HG03342 (cell line): ENCODE results near the gene LRRC7.

Source experiments
- ATAC-seq: cut with Tn5 transposase; IDR thresholded peaks from one replicate; pipeline ENCODE4 v1.9.1; 2021; ENCODE audit warnings: mild to moderate bottlenecking, moderate library complexity; ENCODE audit not compliant: unreplicated experiment

The LRRC7 gene

DNA sequence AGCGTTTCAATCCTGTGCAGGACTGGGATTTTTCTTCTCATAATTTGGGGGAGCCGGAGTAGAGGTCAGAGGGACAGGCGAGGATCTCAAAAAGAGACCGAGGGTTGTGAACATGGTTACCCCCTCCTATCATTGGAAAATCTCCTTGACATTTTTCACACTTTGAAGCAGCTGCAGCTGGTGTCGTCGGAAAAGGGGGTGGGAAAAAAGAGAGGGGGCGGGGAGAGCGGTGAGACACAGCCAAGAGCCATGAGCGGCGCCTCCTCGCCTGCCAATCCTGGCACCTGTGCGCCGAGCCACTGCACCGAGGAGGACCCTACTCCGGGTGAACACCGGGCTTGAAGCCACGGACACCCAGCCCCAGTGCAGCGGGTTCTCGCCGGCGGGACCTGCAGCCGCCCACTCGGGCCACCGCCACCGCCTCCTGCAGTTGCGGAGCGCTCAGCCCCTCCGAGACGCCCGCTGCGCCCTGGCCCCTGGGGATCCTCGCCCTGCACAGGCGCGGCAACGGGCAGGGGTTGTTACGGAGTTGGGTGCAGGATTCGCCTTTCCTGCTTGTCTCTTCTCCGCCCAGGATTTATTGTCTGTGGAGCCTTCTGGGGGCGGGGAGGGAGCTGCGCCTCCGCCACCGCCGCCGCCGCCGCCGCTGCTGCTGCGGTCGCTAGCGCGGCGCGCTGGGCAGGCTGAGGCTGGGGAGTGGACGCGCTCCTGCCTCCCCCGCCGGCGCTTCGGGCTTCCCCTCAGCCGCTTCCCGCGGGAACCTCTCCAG lies at the start of gene LRRC7:
Gene LRRC7, plus strand, starts transcription at position 271 of the 769 bp plus-strand sequence. CDS start 718 bp downstream, outside the sequence.
- ATAC-seq: no peak

DNA sequence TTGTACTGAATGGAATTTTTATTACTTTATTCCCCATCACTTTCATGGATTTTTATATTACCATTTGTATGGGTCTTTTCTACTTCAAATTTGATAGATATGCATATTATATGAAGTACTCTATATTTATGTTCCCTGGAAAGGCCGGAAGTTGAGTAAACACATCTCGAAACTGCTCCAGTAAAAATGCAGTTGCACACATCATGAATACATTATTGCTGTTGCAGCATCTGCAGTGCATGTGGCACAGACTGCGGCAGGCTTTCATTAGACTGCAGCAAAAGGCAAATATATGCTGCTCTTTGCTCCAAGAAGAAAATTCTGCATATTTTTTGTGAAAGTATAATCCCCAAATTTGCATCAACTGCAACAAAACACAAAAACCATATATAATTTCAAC lies 48.7 kb upstream of the LRRC7 start:
- no peak for ATAC-seq

DNA sequence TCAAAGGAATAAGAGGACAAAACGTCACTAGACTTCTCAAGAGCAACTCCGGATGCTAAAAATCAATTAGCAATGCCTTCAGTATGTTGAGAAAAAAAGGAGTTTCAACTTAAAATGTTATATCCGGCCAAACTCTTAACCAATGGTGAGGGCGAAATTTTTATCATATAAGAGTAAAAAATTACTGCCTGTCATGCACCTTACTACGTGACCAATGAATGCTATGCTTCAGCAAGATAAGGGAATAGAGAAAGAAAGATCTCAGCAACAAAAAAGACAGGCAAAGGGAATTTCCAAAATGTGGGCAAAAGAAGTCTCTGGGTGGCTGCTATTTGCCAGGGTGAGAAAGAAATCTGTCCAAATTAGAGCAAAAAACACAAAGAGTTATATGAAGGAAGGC lies 47.4 kb upstream of the LRRC7 start:
- no peak for ATAC-seq

DNA sequence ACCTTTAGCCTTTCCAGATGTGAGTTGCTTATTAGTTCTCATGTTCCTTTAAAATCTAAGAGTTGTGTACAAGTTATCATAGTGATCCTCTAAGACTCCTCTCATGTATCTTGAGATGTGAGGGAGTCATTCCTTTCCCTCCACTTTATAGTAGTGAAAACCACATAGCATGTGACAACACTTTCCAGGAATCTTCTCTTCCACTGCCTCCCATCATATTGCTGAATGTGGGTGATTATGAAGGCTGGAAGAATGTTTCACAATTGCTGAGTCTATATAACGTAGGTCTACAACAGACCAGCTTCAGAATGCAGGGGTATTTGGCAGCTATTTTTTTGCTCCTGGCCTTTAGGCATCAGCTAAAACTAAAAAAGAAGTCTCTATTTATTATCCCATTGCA lies 44.7 kb upstream of the LRRC7 start:
- ATAC-seq: no peak

DNA sequence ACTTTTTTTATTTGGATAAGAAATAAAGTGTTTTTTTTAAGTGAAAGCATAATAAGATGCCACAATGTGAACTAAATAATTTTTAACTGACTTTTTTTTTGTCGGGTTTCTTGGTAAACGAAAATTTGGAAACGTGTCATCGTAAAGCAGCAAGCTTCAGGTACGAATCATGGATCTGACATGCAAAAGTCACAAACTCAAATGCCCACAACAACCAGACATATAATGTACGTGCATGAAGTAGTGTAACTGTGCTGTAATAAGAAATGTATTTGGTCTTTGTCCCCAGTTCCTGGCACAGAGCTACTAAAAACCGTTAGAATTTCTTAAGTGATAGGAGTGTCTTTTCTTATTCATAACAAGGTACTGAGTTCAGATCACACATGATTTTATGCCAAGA lies 44.3 kb upstream of the LRRC7 start:
- ATAC-seq: no peak

DNA sequence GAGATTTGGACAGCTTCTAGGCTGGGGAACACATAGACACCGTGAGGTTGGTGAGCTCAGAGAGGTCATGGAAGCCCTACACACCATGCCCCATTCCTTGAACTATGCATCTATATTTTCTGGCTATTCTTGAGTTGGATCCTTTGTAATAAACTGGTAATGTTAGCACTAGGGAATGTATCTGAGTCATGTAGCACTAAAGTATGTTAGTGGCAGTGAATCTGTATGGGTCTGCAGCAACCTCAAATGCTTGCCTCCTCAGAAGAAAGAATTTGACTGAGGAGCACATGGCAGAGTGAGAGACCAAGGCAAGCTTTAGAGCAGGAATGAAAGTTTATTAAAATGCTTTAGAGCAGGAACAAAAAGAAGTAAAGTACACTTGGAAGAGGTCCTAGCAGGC lies 43.7 kb upstream of the LRRC7 start:
- no peak for ATAC-seq

DNA sequence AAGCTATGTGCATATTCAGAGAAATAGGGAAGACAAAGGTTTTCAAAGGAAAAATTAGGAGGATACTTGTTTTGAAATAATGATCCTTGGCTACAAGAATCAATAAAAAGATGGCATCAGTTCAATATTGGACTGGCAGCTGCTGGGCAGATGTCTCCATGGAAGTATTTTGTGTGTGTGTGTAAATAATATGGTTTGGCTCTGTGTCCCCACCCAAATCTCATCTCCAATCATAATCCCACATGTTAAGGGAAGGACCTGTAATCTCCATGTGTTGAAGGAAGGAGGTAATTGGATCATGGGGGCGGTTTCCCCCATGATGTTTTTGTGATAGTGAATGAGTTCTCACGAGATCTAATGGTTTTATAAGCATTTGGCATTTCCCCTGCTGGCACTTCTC lies 40.4 kb upstream of the LRRC7 start:
- no peak for ATAC-seq

DNA sequence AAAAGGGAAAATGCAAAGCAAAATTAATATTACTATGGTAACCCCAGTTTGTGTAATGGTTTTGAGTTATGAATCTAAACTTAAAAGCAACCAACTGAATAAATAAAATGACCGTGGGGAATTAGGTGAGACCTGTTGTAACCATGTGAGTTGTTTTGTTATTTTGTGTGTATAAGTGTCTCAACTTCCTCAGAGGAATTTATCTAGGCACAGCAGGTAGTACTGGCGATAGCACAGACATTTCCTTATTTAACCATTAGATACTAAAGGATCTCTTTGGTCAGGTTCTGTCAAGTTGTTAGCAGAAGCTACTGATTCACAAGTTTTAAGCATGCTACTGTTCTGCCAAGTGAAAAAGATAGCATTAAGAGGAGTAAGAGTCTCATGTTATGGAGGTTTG lies 39.3 kb upstream of the LRRC7 start:
- ATAC-seq: no peak

DNA sequence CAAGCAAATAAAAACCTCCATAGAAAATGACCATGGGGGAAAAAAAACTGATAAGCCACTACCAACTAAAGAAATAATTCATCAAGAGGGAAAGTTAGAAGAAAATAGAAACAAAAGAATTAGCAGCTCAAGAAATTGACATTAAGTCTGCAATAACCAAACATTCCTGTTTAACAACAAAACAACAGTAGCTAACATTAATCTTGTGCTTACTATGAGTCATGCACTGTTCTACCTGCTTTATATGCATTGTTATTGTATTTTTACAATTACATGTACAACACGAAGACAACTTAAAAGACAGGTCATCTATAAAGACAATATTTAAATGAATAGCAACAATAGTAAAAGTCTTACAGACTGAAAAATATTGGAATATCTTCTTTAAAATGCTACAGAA lies 34.4 kb upstream of the LRRC7 start:
- ATAC-seq: no peak

DNA sequence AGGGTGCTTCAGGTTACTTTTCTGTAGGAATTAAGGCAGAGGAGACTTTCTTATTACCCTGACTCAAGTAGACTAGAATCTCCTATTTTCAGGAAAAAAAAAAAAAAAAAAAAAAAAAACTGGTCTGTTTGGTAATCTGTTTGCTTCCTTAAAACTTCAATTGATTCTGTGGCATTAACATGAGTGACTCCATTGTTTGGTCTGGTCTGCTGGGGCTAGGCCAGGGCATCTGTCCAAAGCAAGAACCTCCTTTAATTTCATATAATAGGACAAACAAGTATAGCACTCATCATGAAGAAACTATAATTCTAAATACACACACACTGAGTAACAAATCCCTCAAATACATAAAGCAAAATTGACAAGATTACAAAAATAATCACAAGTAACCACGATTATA lies 32.9 kb upstream of the LRRC7 start:
- ATAC-seq: no peak

DNA sequence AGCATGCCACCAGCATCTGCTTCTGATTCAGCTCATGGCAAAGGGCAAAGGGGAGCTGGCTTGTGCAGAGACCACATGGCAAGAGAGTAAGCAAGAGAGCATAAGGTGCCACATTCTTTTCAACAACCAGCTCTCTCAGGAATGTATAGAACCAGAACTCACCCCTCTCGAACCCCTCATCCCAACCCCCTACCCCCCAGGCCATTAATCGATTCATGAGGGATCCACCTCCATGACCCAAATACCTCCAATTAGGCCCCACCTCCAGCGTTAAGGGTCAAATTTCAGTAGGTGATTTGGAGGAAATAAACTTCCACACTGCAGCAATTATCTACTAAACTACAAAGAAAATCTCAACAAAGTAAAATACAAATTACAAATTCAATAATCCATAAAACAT lies 32.2 kb upstream of the LRRC7 start:
- no peak for ATAC-seq

DNA sequence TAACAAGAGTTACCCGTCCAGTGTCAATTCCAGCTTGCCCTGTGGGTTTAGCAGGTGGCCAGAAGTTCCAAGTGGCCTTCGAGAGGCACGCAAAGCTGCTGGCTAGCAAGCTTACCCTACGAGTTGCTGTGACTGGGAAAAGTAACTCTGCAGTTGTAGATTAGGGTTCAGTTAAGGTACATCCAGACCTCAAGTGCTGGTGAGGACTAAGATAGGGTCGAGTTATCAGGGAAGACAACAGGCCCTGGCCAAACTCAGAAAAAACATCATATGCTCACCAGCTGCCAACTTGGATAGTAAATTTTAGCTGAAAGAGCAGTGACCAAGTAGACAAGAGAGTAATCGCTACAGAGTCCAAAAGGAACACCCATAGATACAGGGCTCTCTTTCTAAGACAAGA lies 27.7 kb upstream of the LRRC7 start:
- no peak for ATAC-seq

DNA sequence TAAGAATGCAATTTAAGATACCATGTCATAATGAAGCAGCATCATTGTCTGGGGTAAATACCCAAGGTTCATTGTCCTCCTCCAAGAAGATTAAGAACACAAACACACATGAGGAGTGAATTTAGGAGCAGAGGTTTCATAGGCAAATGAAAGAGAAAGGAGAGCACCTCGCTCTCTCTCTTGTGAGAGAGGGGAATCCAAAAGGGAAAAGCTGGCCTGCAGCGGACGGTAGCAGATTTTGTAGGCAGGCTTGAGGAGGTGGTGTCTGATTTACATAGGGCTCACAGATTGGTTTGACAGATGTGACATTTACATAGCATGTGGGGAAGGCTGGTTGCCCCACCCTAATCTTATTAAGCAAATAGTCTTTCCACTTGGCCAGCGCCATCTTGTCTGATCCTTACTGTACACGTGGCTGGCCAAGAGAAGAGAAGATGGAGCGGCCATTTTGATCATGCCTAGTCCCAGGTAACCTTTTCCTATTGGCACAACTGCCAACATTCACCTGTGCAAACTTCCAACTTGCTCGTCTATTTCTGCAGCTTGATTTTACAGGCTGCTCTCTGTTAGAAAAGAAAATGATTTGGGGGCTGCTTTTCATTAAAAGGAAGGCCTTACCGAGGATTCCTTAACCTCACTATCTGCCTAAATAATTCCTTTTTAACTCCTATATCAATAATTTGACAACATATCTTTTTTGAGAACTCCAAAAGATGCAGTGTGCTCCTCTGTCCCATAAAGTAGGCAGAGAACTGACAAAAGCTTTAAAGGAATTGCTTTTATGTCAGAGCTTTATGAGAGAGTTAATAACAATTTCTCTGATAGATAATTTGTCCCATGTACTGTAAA lies 16.0 kb upstream of the LRRC7 start:
- no peak for ATAC-seq

DNA sequence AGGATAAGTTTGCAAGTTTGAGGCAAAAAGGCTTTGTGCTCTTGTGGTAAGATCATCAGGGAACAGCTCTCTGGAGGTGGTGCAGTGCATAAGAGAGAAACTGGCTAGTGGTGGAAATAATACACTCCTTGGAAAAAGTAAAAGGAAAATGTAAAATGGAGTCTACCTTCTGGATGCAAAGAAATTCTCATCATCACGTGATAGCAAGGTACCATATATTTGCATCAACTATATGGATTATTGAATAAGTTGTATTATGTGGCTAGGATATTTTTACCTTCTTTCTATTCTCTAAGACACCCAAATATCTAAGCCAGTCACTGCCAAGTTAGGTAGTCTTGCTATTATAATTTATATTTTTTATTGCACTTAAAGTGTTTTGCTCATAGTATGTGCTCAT lies 14.0 kb upstream of the LRRC7 start:
- ATAC-seq: no peak

DNA sequence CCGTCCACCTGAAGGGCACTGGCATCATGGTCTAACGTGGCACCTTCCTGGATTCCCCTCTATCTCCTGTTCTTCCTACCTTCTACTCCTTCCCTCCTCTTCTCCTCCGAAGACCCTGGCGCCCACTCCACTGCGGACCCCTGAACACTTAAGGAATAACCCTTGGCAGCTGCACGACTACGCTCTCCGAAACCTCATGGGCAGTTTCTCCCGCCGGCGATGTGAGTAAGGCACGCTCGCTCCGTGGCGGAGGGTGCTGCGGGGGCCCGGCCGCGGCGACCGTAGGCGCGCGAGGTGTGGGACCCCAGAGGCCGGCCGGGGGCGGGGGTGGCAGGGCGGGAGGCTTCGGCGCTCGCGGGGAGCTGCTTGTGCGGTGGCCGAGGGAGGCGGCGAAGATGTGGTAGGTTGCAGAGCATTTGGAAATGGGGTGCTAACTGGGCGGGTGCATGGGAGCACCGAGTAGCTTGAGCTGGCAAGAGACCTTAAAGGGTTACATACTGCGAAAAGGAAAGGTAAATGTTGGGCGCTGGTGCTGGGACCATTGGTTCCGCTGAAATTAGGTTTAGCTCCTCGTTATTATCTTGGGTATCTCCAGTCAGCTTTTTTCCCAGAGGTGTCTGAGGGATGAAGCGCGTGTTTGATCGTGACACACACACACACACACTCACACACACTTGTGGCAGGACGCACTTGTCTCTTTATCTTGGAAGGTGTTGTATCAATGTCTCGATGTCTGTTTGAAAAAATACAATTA lies 876 bp downstream of the LRRC7 start:
- no peak for ATAC-seq

DNA sequence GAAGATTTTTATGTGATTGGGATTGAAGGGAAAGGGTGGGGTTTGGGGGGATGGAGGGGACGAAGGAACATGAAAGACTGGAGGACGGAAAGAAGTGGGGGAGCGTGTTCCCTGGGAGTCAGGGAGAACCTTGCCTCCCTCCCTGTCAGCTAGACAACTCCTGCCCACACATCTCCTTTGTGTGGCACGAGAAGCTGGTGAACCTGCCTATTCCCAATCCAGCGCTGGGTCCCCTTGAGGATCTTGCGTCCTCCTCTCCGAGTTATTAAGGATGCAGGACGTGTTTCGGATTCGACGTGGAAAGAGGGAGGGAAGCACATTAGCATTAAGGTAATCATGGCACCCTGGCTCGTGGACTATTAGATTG lies 1.4 kb downstream of the LRRC7 start:
- no peak for ATAC-seq

DNA sequence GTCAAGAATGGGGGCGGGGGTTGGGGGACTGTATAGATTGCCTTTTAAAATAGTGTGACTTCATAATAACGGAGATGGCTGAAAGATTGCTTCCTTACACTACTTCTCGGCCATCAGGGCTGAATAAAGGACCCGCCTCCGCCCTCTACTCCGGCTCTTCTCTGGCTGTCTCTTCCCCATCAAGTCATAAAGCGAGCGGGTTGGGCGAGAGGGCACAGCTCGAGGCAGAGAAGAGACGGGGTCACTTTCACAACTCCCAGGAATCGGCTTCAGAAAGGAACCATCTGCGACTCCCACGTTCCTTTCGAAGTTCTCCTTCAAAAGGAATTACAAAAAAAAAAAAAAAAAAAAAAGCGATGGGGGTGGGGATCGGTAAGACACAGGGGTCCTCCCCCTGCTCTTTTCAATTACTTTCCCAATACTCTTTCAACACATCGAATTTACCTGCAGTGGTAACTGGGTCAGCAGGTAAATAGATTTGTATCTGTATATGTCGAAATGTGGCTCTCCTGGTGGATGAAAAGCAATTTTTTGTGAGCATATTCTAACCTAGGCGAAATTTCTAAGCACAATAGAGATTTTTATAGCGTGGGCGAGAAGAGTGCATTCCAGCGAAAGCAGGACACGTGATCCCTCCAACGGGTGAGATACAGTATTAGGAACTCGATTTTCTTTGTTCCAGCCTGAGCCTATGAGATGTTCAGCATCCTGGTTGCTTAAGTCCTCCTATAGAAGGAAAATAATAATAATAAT lies 2.0 kb downstream of the LRRC7 start:
- ATAC-seq: no peak

DNA sequence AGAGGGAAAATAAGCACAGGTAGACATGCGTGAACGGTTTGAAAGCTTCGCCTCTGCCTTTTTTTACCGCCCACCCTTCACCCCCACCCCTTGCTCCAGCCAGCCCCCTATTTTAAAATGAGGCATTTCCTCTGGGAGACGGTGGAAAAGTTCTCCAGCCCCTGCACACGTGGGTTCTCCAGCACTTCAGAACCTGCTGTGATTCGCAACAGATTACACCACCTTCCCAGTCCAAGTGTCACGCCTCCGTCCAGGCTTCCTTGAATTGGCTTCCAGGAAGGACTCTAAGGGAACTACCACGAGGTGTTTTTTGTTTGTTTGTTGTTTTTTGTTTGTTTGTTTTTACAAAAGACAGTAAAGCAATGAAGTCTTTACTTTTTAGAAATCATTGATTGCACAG lies 2.6 kb downstream of the LRRC7 start:
- no peak for ATAC-seq

DNA sequence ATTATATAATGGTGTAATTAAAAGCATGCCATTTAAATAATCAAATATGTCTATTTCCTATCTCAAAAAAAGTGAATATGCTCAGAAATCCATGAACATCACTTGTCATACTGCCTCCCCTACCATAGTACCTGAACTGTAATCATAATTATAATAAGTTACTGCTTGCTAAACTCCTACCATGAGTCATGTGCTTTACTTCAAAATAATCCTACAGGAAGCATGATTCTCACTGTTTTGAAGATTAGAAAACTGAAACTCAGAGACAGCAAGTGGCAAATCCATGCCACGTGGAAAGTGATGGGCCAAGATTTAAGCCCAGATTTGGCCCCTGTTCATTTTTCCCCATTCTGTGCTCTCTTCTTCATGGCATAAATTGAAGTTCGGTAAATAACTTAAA lies 5.2 kb downstream of the LRRC7 start:
- no peak for ATAC-seq

DNA sequence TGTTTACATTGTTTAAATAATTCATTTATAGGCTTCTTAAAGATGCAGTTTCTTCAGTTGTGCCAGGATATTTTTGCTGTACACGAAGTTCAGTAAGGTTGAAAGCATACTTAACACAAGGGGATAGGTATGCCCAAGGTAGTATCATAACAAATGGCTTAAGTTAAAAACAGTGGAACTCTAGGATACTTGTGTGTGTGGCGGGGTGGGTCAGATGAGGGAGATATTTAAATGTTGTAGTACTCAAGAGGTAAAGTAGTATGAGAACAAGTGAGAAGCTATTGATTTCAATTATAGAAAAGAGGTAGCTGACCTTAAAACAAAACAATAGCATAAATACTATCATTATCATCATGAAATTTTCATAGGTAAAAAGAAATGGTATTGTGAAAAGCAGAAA lies 6.2 kb downstream of the LRRC7 start:
- ATAC-seq: no peak

DNA sequence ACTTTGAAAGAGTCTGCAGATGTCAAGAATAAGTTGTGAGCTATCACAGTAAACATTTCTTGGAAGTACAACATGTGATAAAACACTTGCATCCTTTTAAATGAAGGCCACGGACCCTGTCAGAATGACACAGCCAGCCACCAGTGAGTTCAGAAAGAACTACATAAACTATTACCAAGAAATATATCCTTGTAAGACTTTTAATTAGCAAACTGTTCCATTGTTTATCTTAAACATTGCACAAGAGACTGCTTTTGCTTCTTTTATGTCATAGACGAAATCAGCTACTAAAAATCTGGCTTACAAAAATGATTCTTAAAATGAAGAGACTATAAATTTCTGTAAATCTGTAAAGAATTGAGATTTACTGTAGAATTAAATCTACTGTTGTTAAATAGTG lies 17.9 kb downstream of the LRRC7 start:
- no peak for ATAC-seq
